ENCODE measurements around the gene SLC39A11. TPM values are rescaled to one million over a fixed set of nuclear protein-coding genes. Genes with fewer than 3 reads are reported as not detected.

Gene SLC39A11
- total and polyA plus RNA-seq, 2 of the 13 experiments (the other 11 are each of a cell fraction or from before 2014, with no cell fraction given) = 17.2 to 31.5 TPM

DNA sequence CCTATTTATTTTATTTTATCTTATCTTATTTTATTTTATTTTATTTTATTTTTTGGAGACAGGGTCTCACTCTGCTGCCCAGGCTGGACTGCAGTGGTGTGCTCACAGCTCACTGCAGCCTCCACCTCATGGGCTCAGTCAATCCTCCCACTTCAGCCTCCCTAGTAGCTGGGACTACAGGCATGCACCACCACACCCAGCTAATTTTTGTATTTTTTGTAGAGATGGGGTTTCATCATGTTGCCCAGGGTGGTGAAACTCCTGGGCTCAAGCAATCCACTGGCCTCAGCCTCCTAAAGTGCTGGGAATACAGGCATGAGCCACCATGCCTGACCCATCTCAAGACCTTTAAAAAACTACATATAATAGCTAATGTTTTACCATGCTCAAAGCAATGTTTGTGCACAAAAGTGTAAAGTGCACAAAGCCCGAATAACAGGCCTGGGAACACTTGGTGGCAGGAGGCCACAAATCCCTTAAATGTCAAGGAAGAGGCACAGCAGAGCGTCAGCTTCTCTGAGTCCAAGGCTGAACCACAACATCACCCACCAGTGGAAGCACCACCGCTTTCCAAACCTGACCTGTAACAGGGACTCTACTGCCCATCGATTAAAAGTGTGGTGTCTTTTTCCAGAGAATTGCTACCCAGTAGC lies 30.6 kb upstream of the SLC39A11 start (continued):
- TF ChIP-seq, protein P1, sequence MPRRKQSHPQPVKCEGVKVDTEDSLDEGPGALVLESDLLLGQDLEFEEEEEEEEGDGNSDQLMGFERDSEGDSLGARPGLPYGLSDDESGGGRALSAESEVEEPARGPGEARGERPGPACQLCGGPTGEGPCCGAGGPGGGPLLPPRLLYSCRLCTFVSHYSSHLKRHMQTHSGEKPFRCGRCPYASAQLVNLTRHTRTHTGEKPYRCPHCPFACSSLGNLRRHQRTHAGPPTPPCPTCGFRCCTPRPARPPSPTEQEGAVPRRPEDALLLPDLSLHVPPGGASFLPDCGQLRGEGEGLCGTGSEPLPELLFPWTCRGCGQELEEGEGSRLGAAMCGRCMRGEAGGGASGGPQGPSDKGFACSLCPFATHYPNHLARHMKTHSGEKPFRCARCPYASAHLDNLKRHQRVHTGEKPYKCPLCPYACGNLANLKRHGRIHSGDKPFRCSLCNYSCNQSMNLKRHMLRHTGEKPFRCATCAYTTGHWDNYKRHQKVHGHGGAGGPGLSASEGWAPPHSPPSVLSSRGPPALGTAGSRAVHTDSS (CRISPR knock-in tag; conservative IDR thresholded peaks at IDR 0.05) = no peak
- TF ChIP-seq, protein P2, sequence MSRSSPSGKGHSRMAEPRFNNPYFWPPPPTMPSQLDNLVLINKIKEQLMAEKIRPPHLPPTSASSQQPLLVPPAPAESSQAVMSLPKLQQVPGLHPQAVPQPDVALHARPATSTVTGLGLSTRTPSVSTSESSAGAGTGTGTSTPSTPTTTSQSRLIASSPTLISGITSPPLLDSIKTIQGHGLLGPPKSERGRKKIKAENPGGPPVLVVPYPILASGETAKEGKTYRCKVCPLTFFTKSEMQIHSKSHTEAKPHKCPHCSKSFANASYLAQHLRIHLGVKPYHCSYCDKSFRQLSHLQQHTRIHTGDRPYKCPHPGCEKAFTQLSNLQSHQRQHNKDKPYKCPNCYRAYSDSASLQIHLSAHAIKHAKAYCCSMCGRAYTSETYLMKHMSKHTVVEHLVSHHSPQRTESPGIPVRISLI (CRISPR knock-in tag; IDR thresholded peaks at IDR 0.05; ENCODE audit: borderline replicate concordance) = peak; percentile 43; the same call in 1 of the 2 replicates
- 0 out of 2 replicates have a peak, but pooled peaks have one; percentile 6 for TF ChIP-seq NAIF1 (CRISPR knock-in tag; IDR thresholded peaks at IDR 0.05; ENCODE audit: borderline replicate concordance)
- TF ChIP-seq, protein P3, sequence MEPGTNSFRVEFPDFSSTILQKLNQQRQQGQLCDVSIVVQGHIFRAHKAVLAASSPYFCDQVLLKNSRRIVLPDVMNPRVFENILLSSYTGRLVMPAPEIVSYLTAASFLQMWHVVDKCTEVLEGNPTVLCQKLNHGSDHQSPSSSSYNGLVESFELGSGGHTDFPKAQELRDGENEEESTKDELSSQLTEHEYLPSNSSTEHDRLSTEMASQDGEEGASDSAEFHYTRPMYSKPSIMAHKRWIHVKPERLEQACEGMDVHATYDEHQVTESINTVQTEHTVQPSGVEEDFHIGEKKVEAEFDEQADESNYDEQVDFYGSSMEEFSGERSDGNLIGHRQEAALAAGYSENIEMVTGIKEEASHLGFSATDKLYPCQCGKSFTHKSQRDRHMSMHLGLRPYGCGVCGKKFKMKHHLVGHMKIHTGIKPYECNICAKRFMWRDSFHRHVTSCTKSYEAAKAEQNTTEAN (CRISPR knock-in tag; conservative IDR thresholded peaks at IDR 0.05) = peak; percentile 97
- TF ChIP-seq GABPB1 (CRISPR knock-in tag; IDR thresholded peaks at IDR 0.05) = no peak
- TF ChIP-seq, protein P4, sequence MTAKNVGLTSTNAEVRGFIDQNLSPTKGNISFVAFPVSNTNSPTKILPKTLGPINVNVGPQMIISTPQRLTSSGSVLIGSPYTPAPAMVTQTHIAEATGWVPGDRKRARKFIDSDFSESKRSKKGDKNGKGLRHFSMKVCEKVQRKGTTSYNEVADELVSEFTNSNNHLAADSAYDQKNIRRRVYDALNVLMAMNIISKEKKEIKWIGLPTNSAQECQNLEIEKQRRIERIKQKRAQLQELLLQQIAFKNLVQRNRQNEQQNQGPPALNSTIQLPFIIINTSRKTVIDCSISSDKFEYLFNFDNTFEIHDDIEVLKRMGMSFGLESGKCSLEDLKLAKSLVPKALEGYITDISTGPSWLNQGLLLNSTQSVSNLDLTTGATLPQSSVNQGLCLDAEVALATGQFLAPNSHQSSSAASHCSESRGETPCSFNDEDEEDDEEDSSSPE (CRISPR knock-in tag; IDR thresholded peaks at IDR 0.05) = peak; percentile 16; the same call in 1 of the 2 replicates
- TF ChIP-seq KAT8 (CRISPR knock-in tag; IDR thresholded peaks at IDR 0.05) = peak; percentile 57; the same call in 1 of the 2 replicates
- peak; percentile 62; the same call in 1 of the 2 replicates for TF ChIP-seq TARDBP (CRISPR knock-in tag; IDR thresholded peaks at IDR 0.05)
- 0 out of 2 replicates have a peak, but pooled peaks have one; percentile 55 for TF ChIP-seq TOPORS (CRISPR knock-in tag; IDR thresholded peaks at IDR 0.05)
- TF ChIP-seq SP4 (CRISPR knock-in tag; IDR thresholded peaks at IDR 0.05) = peak; percentile 61
- no peak for TF ChIP-seq KLF12 (CRISPR knock-in tag; IDR thresholded peaks at IDR 0.05; ENCODE audit: borderline replicate concordance)
- TF ChIP-seq CEBPG (CRISPR knock-in tag; IDR thresholded peaks at IDR 0.05) = peak; percentile 18; the same call in 1 of the 2 replicates
- peak; percentile 33 for TF ChIP-seq FOXA3 (CRISPR knock-in tag; IDR thresholded peaks at IDR 0.05)
- TF ChIP-seq NONO (IDR thresholded peaks at IDR 0.05) = no peak
- 0 out of 2 replicates have a peak, but pooled peaks have one; percentile 32 for TF ChIP-seq NONO (CRISPR knock-in tag; conservative IDR thresholded peaks at IDR 0.05)
- peak; percentile 35 for TF ChIP-seq ASH2L (IDR thresholded peaks at IDR 0.05; ENCODE audit: insufficient read length, low read depth, low read length)
- TF ChIP-seq ZNF337 (CRISPR knock-in tag; IDR thresholded peaks at IDR 0.05; ENCODE audit: borderline replicate concordance, low read depth) = no peak
- TF ChIP-seq, protein P5, sequence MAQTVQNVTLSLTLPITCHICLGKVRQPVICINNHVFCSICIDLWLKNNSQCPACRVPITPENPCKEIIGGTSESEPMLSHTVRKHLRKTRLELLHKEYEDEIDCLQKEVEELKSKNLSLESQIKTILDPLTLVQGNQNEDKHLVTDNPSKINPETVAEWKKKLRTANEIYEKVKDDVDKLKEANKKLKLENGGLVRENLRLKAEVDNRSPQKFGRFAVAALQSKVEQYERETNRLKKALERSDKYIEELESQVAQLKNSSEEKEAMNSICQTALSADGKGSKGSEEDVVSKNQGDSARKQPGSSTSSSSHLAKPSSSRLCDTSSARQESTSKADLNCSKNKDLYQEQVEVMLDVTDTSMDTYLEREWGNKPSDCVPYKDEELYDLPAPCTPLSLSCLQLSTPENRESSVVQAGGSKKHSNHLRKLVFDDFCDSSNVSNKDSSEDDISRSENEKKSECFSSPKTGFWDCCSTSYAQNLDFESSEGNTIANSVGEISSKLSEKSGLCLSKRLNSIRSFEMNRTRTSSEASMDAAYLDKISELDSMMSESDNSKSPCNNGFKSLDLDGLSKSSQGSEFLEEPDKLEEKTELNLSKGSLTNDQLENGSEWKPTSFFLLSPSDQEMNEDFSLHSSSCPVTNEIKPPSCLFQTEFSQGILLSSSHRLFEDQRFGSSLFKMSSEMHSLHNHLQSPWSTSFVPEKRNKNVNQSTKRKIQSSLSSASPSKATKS (CRISPR knock-in tag; IDR thresholded peaks at IDR 0.05) = no peak
- TF ChIP-seq, protein P6, sequence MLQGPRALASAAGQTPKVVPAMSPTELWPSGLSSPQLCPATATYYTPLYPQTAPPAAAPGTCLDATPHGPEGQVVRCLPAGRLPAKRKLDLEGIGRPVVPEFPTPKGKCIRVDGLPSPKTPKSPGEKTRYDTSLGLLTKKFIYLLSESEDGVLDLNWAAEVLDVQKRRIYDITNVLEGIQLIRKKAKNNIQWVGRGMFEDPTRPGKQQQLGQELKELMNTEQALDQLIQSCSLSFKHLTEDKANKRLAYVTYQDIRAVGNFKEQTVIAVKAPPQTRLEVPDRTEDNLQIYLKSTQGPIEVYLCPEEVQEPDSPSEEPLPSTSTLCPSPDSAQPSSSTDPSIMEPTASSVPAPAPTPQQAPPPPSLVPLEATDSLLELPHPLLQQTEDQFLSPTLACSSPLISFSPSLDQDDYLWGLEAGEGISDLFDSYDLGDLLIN (CRISPR knock-in tag; IDR thresholded peaks at IDR 0.05; ENCODE audit: borderline replicate concordance) = no peak
- peak; percentile 57; the same call in 1 of the 2 replicates for TF ChIP-seq ZNF367 (CRISPR knock-in tag; IDR thresholded peaks at IDR 0.05; ENCODE audit: borderline replicate concordance)
- no peak for TF ChIP-seq ZNF891 (CRISPR knock-in tag; IDR thresholded peaks at IDR 0.05)

Data from HepG2 (cell line).